Natural killer cell (primary cell): Measurements from ENCODE around the gene ACP7. TPM values are rescaled to one million over a fixed set of nuclear protein-coding genes. Genes with fewer than 3 reads are reported as not detected.
A peak's percentile ranks its signal among the peaks of the same experiment; 100 is the strongest.

Experiments used
- ATAC-seq, 3 donors: fragments of 150-1000 bp in 2 of 3; fragments of 200-7000 bp in 1 of 3; cut with Tn5 transposase; 1 replicate in 1 of 3; 2 replicates in 2 of 3; pipeline ENCODE4 v1.10.0; 2021; ENCODE audit warnings: mild to moderate bottlenecking in 2 of 3, moderate library complexity in 2 of 3
- DNase-seq, 2 donors: peaks; one replicate each; pipeline versions ENCODE4 v3.0.0 to v3.0.0-alpha.2; 2013 to 2021; ENCODE audit warnings: mixed read lengths in 1 of 2
- H3K27ac ChIP-seq: one replicate; pipeline ENCODE4 v1.5.1; 2013; ENCODE audit warnings: mild to moderate bottlenecking, low read length
- H3K27me3 ChIP-seq: one replicate; pipeline ENCODE4 v1.6.1; 2013; ENCODE audit warnings: low read length; ENCODE audit not compliant: control insufficient read depth, insufficient read depth
- H3K36me3 ChIP-seq: one replicate; pipeline ENCODE4 v1.6.1; 2013; ENCODE audit warnings: low read length; ENCODE audit not compliant: control insufficient read depth, insufficient read depth
- H3K4me1 ChIP-seq: one replicate; pipeline ENCODE4 v1.6.1; 2013; ENCODE audit warnings: low read length; ENCODE audit not compliant: control insufficient read depth, insufficient read depth
- H3K4me3 ChIP-seq: one replicate; pipeline ENCODE4 v1.5.1; 2013; ENCODE audit warnings: low read length
- H3K9me3 ChIP-seq: one replicate; pipeline ENCODE4 v1.6.1; 2013; ENCODE audit warnings: low read length; ENCODE audit not compliant: control insufficient read depth, insufficient read depth
- H3K27ac Mint-ChIP-seq, 2 donors: one replicate each; pipeline ENCODE4 v1.8.0; 2022; ENCODE audit warnings: mild to moderate bottlenecking in 2 of 2, mixed read lengths in 2 of 2, moderate library complexity in 1 of 2
- H3K27me3 Mint-ChIP-seq, 2 donors: one replicate each; pipeline ENCODE4 v1.8.0; 2022; ENCODE audit warnings: low read depth in 2 of 2, mixed read lengths in 2 of 2
- H3K36me3 Mint-ChIP-seq: one replicate; pipeline ENCODE4 v1.8.0; 2022; ENCODE audit warnings: mixed read lengths
- H3K4me1 Mint-ChIP-seq, 2 donors: one replicate each; pipeline ENCODE4 v1.8.0; 2022; ENCODE audit warnings: mixed read lengths in 2 of 2
- H3K4me3 Mint-ChIP-seq: one replicate; pipeline ENCODE4 v1.8.0; 2022; ENCODE audit warnings: mild to moderate bottlenecking, moderate library complexity, mixed read lengths
- H3K9me3 Mint-ChIP-seq, 2 donors: one replicate each; pipeline ENCODE4 v1.8.0; 2022; ENCODE audit warnings: mixed read lengths in 2 of 2
- WGBS: methylation state at CpG from one replicate; pipeline ENCODE4 v1.1.7; 2013; ENCODE audit warnings: missing lambda C conversion rate; ENCODE audit not compliant: insufficient coverage; 5-methylcytosine and 5-hydroxymethylcytosine counted together
- intact Hi-C: fragments of 100-400 bp; cut with micrococcal nuclease; formaldehyde crosslinking; loops from one replicate; pipeline ENCODE4 v1.14.2; 2022
- total RNA-seq, 4 donors: library from RNA; stranded (reverse); fragments of 120-200 nt in 1 of 4; gene quantifications; one replicate each; pipeline versions ENCODE4 v1.2.3 to v1.2.4, GENCODE V29; 2013 to 2022
- TF ChIP-seq, protein P1 (sequence below): fragments of 200-600 bp; IDR thresholded peaks from one replicate; pipeline ENCODE4 v1.8.0; 2022; ENCODE audit warnings: antibody characterized with exemption

ACP7 gene
- total RNA-seq, 3 donors from 2014 or later (not counting 1 experiment from before 2014, with no cell fraction given), result not detected

GRCh38 chr19:39135701-39136100 is 51.5 kb downstream of the ACP7 start:
- Mint-ChIP-seq H3K27me3 (no peaks in the 10 kb centered on the region), H3K4me1 (peaks cover 25 to 44% of the 10 kb centered on the region in 2 donors), H3K4me3 (no peak overlapping the region), H3K9me3 (no peaks in the 10 kb centered on the region), H3K27ac (peak overlapping the region in 1 of 2 donors; percentile 69), H3K36me3 (no peaks in the 10 kb centered on the region)
- Histone ChIP-seq H3K27me3 (no peaks in the 10 kb centered on the region), H3K4me3 (no peak overlapping the region), H3K36me3 (no peaks in the 10 kb centered on the region), H3K27ac (no peak overlapping the region), H3K9me3 (no peaks in the 10 kb centered on the region), H3K4me1 (no peaks in the 10 kb centered on the region)
- ATAC-seq, result no peak
- TF ChIP-seq, protein P1, sequence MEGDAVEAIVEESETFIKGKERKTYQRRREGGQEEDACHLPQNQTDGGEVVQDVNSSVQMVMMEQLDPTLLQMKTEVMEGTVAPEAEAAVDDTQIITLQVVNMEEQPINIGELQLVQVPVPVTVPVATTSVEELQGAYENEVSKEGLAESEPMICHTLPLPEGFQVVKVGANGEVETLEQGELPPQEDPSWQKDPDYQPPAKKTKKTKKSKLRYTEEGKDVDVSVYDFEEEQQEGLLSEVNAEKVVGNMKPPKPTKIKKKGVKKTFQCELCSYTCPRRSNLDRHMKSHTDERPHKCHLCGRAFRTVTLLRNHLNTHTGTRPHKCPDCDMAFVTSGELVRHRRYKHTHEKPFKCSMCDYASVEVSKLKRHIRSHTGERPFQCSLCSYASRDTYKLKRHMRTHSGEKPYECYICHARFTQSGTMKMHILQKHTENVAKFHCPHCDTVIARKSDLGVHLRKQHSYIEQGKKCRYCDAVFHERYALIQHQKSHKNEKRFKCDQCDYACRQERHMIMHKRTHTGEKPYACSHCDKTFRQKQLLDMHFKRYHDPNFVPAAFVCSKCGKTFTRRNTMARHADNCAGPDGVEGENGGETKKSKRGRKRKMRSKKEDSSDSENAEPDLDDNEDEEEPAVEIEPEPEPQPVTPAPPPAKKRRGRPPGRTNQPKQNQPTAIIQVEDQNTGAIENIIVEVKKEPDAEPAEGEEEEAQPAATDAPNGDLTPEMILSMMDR, result no peak
- 93% methylated on average over 13 of the region's 13 CpGs for WGBS
- no peak for DNase-seq
- intact Hi-C loops, result no loop called here

DNA sequence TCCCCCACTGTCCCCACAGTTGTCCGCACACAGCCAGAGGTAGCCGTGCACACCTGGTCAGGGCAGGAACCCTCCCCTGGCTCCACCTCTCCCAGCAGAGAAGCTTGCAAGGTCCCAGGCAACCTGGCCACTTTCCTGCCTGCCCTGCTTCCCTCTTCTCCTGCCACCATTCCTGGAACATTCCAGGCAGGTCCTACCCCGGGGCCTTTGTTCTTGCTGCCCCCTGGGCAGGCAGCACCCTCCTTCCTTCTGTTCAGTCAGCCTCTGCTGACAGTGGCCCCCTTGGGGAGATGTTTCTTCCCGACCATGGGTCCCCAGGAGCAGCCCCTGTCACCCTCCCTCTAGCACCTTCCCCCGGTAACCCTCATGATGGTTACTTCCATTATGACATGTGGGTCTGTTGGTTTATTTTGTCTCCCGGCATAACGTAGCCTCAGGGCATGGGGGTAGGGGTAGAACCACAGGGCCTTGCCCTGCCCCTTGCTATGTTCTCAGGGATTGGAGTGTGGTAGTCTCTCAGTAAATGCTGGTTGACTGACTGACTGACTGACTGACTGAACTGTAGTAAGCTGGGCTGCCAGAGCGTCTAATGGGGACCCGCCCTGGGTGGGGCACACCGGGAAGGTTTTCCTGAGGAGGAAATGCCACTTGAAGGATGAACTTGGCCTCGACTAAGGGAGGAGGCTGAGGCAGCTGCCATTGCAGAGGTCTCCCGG is 52.2 kb downstream of the ACP7 start:
- H3K27ac Mint-ChIP-seq, result peak overlapping the region in 1 of 2 donors; percentile 69
- H3K4me3 Mint-ChIP-seq, result no peak overlapping the region
- ATAC-seq, result no peak
- Histone ChIP-seq H3K4me1 (no peaks in the 10 kb centered on the region), H3K4me3 (no peak overlapping the region), H3K36me3 (no peaks in the 10 kb centered on the region), H3K9me3 (no peaks in the 10 kb centered on the region), H3K27me3 (no peaks in the 10 kb centered on the region), H3K27ac (no peak overlapping the region)
- TF ChIP-seq, protein P1, result no peak
- WGBS, result 85% methylated on average over 11 of the region's 12 CpGs
- no peaks in the 10 kb centered on the region for H3K27me3 Mint-ChIP-seq
- peaks cover 25 to 45% of the 10 kb centered on the region in 2 donors for H3K4me1 Mint-ChIP-seq
- intact Hi-C loops, result no loop called here
- no peak for DNase-seq
- H3K36me3 Mint-ChIP-seq, result no peaks in the 10 kb centered on the region
- no peaks in the 10 kb centered on the region for H3K9me3 Mint-ChIP-seq

DNA sequence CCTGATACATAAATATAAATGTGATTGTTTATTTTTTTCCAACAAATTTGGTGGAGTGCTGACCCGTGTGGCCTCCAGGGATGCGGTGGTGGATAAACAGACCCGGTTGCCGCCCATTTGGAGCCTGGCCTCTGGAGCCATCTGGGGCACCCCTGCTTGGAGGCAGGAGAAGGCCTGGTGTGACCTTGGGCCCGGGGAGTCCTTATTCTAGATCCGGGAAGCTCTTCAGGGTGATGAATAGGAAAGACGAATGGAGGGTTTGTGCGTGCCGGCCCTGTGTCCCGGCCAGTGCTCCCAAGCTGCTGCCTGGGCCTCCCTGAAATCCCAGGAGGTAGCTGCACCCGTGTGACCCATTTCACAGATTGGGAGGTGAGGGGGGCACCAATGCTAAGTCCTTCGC is 53.0 kb downstream of the ACP7 start:
- DNase-seq (no peak), ATAC-seq (no peak)
- H3K27ac Mint-ChIP-seq, result no peak overlapping the region
- H3K27me3 ChIP-seq, result no peaks in the 10 kb centered on the region
- H3K4me3 ChIP-seq, result no peak overlapping the region
- no peaks in the 10 kb centered on the region for H3K9me3 ChIP-seq
- no peak overlapping the region for H3K4me3 Mint-ChIP-seq
- intact Hi-C loops, result no loop called here
- no peaks in the 10 kb centered on the region for H3K36me3 Mint-ChIP-seq
- no peaks in the 10 kb centered on the region for H3K27me3 Mint-ChIP-seq
- no peaks in the 10 kb centered on the region for H3K9me3 Mint-ChIP-seq
- H3K4me1 Mint-ChIP-seq, result peaks cover 21 to 40% of the 10 kb centered on the region in 2 donors
- TF ChIP-seq, protein P1, result no peak
- no peaks in the 10 kb centered on the region for H3K4me1 ChIP-seq
- no peaks in the 10 kb centered on the region for H3K36me3 ChIP-seq
- H3K27ac ChIP-seq, result no peak overlapping the region
- 94% methylated on average over 12 of the region's 12 CpGs for WGBS
